GM21515 (cell line): ENCODE measurements around the gene DOC2B.
A peak's percentile ranks its signal among the peaks of the same experiment; 100 is the strongest.
"Not testable (repeated sequence)": the region's sequence is repeated elsewhere in the genome, so short reads cannot be mapped to it uniquely, and the experiment has no call there.

Experiments
- ATAC-seq: cut with Tn5 transposase; IDR thresholded peaks from one replicate; pipeline ENCODE4 v1.9.1; 2021; ENCODE audit not compliant: unreplicated experiment

The DOC2B gene

DNA sequence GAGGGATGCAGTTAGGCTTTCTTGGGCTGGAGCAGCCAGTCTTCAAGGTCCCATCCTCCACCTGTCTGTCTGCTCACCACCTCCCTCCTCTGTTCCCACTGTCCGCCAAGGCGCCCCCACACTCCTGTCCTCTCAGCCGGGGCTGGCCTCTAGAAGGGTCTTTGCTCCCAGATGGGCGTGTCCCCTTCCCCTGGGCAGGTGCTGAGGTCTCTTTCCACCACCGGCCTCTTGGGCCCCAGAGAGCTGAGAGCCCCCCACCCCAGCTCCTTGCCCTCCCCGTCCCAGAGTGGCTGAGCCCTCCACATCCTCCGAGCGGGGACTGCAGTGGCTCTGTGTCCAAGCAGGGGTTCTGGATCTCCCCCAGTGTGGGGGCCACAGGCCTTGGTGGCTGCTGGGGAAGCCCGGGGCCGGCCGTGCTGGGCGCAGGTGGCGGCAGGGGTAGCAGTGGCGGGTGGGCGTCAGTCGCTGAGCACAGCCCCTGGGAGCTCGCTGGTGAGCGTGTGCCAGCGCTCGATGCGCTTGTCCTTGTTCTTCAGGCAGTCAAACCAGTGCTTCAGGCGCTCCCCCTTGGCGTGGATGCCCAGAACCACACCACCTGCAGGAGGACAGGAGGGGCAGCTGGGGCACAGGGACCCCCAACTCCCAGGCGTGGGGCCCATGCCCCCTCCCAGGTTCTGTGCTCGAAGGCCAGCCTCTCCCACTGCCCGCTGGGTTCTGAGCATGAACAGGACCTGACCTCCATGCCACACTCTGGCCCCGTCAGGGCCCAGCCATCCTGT, 34.3 kb downstream of the DOC2B start:
- ATAC-seq = no peak

DNA sequence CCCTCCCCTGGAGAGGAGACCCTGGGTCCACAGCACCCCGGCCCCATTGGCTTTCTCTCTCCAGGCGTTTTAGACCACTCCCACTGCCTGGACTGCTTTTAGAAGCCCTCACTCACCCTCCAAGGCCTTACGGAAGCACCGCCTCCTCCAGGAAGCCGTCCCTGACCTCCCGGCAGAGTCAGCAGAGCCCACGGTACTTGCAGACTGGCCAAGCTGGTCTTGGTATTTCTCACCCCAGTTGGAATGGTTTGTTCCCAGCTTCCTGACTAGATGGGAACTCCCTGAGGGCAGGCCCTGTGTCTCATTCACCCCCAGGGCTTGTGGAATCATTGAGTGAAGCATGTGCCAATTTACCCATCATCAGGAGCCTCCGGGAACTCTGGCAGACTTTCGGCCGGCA, 34.9 kb downstream of the DOC2B start:
- no peak for ATAC-seq

DNA sequence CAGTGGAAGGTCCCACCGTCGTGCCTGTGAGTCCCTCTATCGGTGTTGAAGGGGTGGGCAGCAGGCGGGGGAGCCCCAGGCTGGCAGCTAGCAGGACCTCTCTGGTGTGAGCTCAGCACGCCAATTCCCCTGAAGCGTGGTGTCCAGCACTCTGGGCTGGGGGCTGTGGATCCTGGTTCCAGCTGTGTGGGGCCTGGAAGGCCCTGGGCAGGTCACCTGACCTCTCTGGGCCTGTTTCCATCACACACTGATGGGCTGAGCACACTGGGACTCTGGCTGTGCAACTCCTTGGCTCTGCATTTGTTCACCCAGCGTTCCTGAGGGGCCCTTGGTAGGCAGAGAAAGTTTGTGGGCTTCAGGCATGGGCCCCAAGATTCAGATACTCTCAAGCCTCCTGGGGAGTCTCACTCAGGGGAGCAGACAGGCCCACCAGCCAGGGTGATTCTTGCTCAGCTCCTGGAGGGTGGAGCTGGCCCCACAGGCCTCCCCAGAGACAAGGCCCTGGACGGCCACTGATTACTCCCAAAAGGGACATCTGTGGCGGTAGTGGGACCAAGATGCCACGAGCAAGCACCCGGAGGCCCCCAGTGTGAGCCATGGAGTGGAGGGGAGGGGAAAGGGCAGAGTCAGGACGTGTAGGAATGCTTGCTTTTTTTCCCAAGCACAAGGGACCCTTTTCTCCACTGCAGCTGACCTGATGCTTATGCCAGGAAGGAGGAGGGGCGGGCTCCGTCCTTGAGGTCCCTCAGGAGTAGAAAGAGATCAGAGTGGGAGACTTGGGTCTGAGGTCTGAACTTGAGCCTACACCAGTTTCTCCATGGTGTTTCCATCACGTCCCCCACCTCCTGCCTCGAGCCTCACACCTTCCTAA, 35.5 kb downstream of the DOC2B start:
- ATAC-seq = no peak

DNA sequence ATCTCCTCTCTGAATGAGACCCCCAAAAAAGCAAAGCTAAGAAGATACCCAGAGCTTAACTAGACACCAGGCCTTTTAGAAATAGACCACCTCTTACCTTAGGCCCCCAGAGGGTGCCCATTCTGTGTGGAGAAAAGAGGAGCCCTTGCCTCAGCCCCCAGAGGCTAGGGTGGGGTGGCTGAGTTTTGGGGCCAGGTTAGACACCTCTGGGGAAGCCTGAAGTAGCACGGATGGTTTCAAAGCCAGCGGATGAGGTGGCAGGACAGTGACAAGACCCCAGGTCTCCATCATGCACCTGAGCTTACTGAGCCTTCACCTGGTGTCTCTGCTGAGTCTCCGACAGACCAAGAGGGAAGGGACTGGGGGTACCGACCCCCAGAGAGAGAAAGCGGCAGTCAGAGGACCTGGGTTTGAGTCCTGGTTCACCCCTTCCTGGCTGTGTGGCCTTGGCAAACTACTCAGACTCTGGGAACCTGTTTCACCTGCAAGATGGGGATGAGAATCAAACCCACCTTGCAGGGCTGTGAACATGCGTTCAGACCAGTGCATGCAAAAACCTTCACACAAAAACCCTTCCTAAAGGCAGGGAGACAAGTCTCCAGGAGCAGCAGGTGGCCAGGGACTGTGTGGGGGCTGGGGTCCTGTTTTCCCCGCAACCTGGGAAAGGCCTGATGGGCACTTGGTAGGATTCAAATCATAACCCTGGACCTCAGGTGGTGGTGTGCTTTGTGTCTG, 36.3 kb downstream of the DOC2B start:
- no peak for ATAC-seq

DNA sequence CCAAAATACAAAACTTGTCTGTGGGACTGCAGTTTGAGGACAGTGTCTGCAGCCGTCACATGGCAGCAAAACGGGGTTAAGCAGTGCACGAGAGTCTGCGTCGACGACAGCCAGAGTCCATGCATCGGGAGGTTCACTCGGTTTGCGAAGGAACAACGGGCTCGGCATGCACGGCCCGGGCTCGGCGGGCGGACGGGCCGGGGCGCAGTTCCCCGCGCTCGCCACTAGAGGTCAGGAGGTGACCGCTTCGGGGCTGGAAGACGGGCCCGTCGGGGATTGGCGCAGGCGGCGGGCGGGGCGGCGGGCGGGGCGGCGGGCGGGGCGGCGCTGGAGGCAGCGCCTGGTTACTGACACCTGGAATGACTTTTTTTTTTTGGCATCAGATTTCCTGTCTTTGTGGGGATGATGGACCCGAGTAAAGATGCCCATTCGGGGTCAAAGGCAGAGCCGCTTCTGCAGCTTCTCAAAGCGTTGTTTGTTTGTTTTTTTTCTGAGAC, 37.6 kb downstream of the DOC2B start:
- ATAC-seq = peak; percentile 69

DNA sequence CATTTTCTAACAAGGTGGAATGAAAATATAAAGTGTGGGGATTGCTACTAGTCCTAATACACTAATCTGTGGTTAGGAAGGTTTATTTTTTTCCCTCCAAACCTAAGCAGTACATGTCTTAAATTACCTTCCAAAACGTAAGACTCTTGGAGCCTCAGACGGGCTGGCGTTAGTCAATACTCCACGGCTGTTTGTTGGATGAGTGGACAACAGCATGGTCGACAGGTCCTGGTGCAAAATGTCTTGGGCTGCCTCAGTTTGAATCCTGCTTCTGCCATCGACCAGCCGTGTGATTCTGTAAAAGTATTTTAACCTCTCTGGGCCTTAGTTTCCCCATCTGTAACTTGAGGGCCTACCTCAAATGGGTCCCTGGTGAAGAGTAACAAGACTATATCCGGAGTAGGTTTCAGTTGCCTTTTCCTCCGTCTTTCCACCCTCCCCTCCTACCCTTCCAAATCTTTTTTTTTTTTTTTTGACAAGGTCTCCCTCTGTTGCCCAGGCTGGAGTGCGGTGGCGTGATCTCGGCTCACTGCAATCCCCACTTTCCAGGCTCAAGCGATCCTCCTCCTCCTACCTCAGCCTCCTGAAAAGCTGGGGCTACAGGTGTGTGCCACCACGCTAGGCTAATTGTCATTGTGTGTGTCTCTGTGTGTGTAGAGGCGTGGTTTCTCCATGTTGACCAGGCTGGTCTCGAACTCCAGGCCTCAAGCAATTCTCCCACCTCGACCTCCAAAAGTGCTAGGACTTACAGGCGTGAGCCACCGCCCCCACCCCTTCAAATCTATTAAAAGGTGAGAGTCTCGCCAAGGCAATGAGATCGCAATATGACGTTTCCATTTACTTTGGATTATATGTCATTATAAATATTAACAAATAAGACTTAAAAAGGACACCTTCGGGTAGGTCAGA, 38.3 kb downstream of the DOC2B start:
- no peak for ATAC-seq

DNA sequence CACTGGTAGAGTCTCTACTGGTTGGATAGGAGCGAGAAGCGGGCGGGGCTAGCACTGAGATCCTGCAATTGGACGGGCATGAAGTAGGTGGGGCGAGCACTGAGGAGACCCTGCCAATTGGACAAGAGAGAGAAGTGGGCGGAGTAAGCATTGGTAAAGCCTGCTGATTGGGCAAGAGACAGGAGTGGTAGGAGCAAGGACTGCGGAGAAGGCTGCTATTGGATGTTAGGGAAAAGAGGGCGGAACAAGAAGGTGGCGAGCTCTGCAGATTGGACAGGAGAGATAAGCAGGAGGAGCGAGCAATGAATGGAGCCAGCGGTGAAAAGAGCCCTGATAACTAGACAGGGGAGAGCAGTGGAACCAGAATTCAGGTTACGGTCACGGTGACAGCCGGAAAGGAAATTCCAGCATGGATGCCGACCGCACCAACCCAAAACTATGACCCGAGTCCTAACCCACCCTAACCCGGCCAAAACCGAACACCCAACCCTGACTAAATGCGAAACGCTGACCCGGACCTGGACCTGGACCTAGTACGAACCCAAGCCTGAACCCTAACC, 39.3 kb downstream of the DOC2B start:
- ATAC-seq = no peak

DNA sequence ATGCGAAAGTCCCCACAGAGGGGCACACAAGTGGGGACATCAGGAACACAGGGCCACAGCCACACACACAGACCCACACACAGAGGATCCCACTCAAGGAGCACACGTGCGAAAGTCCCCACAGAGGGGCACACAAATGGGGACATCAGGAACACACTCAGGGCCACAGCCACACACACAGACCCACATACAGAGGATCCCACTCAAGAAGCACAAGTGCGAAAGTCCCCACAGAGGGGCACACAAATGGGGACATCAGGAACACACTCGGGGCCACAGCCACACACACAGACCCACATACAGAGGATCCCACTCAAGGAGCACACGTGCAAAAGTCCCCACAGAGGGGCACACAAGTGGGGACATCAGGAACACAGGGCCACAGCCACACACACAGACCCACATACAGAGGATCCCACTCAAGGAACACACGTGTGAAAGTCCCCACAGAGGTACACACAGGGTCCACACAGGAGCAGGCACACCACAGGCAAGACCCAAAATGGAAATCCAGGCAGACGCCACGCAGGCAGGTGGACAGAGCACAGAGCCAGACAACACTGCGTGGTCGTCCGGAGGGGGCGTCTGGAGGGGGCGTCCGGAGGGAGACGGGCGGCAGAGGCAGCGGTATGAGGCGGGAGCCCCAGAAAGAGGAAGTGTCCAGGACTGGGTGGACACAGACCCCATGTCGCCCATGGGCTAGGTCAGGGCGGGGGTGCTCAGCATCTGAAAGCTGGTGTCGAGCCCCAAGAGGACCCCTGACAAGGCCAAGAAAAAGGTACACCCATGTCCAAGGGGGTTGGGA, 41.8 kb downstream of the DOC2B start:
- not testable (repeated sequence) for ATAC-seq

DNA sequence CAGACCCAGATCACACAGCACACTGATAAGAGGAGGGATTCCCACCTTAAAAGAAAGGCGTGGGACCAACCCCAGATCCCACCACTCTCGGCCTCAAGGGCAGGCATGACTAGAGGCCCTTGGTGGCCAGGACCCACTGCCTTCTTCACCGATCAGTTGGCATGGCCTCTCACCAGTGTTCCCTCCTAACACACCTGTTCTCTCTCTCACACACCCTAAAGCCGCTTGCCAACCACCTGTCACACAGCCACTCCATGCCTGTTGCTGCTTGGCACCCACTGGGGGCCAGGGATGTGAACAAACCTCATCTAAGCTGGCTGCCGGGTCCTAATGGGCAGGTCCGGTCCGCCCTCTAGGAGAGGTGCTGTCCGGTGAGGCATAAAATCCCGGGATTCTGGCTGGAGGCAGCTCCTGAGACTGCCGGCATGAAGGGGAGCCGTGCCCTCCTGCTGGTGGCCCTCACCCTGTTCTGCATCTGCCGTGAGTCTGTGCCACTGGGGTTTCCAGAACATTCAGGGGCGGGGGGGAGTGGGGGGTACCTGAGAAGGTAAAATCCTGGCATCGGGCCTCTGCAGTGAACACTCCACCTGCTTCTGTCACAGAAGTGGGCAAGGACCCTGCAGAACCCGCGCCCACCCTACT, 44.2 kb downstream of the DOC2B start, which contains the start of gene SCGB1C2:
TSS of gene SCGB1C2 (plus strand) at position 404 of the 642 bp plus-strand sequence. CDS start at position 426, 22 bp downstream.
- ATAC-seq = not testable (repeated sequence)

DNA sequence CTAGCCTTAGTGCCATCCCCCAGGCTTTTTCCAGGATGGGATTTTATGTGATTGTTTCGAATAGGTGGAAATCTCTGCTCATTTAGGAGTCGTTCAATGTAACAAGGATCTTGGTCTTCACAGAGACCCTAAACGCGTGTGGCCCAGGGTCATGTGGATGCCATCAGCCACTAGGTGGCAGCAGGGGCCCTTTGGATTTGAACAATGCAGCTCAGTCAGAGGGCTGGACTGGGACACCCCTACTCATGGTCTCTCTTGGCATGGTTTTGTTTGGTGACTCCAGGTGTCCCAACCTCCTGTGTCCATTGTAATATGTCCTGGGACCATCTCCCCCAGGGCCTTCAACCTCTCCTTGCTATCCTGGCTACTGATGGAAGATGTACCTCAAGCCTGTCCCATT, 44.9 kb downstream of the DOC2B start:
- ATAC-seq = peak; percentile 46

DNA sequence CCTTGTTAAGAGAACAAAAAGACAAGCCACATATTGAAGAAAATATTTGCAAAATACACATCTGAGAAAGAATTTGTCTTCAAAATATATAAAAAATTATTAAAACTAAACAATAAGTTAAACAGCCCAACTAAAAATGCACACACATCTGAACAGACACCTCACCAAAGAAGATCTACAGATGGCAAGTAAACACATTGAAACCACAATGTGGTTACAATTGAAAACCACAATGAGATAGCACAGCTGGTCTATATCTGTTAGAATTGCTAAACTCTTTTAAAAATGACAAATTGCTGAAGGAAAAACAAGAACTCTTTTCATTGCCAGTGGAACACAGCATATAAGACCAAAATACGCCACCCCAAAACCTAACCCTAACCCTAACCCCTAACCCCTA, 45.6 kb downstream of the DOC2B start:
- ATAC-seq = not testable (repeated sequence)

DNA sequence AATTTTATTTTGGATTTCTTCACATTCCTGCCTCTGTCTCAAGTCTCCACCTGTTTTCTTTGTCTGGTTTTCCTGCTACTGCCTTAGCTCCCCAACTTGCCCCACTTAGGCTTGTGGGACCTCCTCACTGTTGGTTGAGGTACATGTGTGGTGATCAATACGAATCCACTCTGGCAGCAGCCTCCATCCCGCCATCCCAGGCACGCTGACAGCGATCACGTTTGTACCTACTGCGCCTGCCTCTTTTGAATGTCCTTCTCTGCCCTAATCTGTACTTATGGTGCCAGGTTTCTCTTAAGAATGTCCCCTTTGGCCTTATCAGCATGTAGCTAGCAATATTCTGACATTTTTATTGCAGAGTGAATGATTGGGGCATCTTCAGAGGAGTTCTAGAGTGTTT, 46.4 kb downstream of the DOC2B start:
- ATAC-seq = not testable (repeated sequence)

DNA sequence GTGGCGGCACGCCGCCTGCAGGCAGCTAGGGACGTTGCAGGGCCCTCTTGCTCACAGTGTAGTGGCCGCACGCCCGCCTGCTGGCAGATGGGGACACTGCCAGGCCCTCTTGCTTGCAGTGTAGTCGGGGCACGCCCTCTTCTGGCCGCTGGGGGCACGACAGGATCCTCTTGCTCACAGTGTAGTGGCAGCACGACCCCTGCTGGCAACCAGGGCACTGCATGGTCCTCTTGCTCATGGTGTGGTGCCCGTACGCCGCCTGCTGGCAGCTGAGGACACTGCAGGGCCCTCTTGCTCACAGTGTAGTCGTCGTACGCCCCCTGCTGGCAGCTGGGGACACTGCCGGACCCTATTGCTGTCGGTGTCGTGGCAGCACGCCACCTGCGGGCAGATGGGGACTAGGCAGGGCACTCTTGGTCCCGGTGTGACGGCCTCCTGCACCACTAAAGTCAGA, 47.1 kb downstream of the DOC2B start:
- ATAC-seq = peak; percentile 81

DNA sequence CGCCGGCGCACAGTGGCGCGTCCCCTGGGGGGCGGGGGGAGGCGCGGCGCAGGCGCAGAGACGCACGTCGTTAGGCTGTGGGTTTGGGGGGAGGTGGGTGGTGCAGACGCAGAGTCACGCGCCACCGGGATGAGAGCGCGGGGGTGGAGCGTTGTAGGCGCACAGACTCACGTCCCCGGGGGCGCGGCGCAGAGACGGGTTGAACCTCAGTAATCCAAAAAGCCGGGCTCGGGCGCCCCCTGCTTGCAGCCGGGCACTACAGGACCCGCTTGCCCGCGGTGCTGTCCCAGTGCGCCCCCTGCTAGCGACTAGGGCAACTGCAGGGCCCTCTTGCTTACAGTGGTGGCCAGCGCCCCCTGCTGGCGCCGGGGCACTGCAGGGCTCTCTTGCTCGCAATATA, 47.5 kb downstream of the DOC2B start:
- ATAC-seq = not testable (repeated sequence)

DNA sequence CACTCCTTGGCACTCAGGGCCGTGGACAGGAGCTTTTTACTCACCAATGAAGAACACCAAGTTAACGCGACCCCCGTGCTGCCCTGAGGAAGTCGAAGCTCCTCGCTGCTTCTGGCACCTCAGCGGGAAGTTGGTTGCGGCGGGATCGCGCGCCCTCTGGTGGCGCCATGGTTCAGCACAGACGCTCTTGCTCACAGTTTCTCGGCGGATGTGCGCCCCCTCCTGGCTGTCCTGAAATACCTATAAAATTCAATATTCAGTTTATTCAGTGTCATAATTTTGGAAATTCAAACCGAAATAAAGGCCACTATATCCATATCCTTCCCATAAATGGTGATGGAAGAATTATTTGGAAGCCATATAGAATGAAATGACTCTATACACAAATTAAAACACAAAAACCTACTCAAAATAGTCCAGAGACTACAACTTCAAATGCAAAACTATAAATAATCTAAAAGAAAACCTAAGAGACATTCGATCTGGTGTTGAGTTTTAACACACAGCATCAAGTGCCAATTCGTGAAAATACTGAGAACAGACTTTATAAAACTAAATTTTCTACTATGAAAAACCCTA, 63.0 kb downstream of the DOC2B start:
- ATAC-seq = not testable (repeated sequence)

DNA sequence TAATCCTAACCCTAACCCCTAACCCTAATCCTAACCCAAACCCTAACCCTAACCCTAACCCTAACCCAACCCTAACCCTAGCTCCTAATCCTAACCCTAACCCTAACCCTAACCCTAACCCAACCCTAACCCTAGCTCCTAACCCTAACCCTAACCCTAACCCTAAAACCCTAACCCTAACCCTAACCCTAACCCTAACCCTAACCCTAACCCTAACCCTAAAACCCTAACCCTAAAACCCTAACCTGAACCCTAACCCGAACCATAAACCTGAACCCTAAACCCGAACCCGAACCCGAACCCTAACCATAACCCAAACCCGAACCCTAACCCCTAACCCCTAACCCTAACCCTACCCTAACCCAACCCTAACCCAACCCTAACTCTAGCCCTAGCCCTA, 68.3 kb downstream of the DOC2B start:
- ATAC-seq = not testable (repeated sequence)
